HUES64 (cell line): Measurements from ENCODE around the gene ANKRD13B.

Experiments used
- H3K27ac ChIP-seq: 2 replicates; pipeline ENCODE4 v1.7.0; 2013; ENCODE audit warnings: low read depth, low read length, inconsistent platforms
- H3K27me3 ChIP-seq: 2 replicates; pipeline ENCODE4 v1.6.1; 2013; ENCODE audit warnings: mild to moderate bottlenecking, low read length; ENCODE audit not compliant: insufficient read depth
- H3K36me3 ChIP-seq: 2 replicates; pipeline ENCODE4 v1.6.1; 2013; ENCODE audit warnings: mild to moderate bottlenecking, low read length; ENCODE audit not compliant: insufficient read depth
- H3K4me1 ChIP-seq: 2 replicates; pipeline ENCODE4 v1.6.1; 2013; ENCODE audit warnings: mild to moderate bottlenecking, low read length, moderate library complexity; ENCODE audit not compliant: insufficient read depth
- H3K4me3 ChIP-seq: 2 replicates; pipeline ENCODE4 v1.5.1; 2013; ENCODE audit warnings: mild to moderate bottlenecking, low read length, moderate library complexity
- H3K9ac ChIP-seq: 2 replicates; pipeline ENCODE4 v1.6.1; 2013; ENCODE audit warnings: mild to moderate bottlenecking, low read depth, low read length
- H3K9me3 ChIP-seq: 2 replicates; pipeline ENCODE4 v1.6.1; 2013; ENCODE audit warnings: low read depth, low read length; ENCODE audit not compliant: insufficient read depth
- WGBS: fragments of 150-250, 120-280 bp; methylation state at CpG from one replicate; pipeline ENCODE4 v1.1.7; 2013; ENCODE audit warnings: missing lambda C conversion rate; 5-methylcytosine and 5-hydroxymethylcytosine counted together

The ANKRD13B gene

GRCh38 chr17:29577001-29577370, 15.9 kb upstream of the ANKRD13B start:
- 95% methylated on average over 9 of the region's 9 CpGs for WGBS
- Histone ChIP-seq H3K9ac (no peak overlapping the region), H3K4me1 (peaks cover 4% of the 10 kb centered on the region; the same call in 1 of the 2 replicates), H3K4me3 (no peak overlapping the region), H3K27me3 (peaks cover 5% of the 10 kb centered on the region), H3K36me3 (peaks cover 42% of the 10 kb centered on the region), H3K27ac (no peak overlapping the region), H3K9me3 (no peaks in the 10 kb centered on the region)

- Histone ChIP-seq H3K4me1 (peaks cover 4% of the 10 kb centered on the region; the same call in 1 of the 2 replicates), H3K36me3 (peaks cover 48% of the 10 kb centered on the region), H3K27me3 (no peaks in the 10 kb centered on the region), H3K27ac (no peak overlapping the region), H3K9me3 (no peaks in the 10 kb centered on the region), H3K9ac (no peak overlapping the region), H3K4me3 (no peak overlapping the region)
- 95% methylated on average over 22 of the region's 22 CpGs for WGBS
Observed at GRCh38 chr17:29577385-29578211, 15.3 kb upstream of the ANKRD13B start.

- Histone ChIP-seq H3K4me3 (no peak overlapping the region), H3K36me3 (peaks cover 50% of the 10 kb centered on the region), H3K9ac (no peak overlapping the region), H3K4me1 (peaks cover 3% of the 10 kb centered on the region; the same call in 1 of the 2 replicates), H3K27ac (no peak overlapping the region), H3K9me3 (no peaks in the 10 kb centered on the region), H3K27me3 (no peaks in the 10 kb centered on the region)
- WGBS = 95% methylated on average over 14 of the region's 14 CpGs
Observed at GRCh38 chr17:29578626-29579485, 14.1 kb upstream of the ANKRD13B start.

DNA sequence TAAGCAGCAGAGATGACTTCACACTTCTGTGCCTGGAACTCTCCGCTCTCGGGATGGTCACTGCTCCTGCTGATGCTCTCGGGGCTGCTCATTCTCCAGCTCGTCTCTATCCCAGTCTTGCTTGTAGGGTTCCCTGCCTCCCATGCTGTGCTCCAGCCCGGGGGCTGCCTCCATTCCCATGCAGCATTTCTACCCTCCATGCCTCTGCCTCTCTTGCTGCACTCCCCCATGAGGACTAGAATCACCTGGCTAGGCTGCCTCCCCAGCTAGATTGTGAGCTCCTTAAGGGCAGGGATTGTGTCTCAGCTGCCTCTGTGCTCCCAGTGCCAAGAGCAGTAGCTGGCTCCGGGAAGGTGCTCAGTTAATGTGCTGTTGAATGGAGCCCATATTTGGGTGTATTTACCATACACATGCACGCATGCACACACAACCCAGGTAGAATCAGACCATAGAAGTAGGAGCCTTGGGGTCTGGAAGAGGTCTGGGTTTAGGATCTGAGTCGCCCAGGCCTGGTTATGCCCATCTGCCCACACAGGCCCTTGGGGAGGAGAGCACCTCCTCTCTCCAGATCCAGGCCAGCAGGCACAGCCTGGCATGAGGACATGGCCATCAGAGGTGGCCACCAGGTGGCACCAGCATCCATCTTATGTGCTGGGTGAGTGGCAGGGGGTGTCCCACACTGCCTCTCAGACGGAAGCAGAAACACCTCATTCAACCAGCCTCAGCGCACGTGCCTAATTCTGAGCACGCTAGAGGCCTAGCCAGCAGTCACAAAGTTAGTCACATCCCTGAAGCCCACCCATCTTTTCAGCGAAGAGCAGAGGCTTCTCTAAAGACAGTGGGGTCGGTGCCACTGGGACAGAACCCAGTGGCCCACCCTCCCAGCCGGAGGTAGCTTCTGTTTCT, 12.8 kb upstream of the ANKRD13B start:
- H3K27me3 ChIP-seq = no peaks in the 10 kb centered on the region
- H3K9me3 ChIP-seq = no peaks in the 10 kb centered on the region
- no peak overlapping the region for H3K27ac ChIP-seq
- whole genome bisulfite sequencing = 70% methylated on average over 15 of the region's 15 CpGs
- no peak overlapping the region for H3K4me3 ChIP-seq
- H3K4me1 ChIP-seq = peaks cover 15% of the 10 kb centered on the region
- no peak overlapping the region for H3K9ac ChIP-seq
- peaks cover 41% of the 10 kb centered on the region for H3K36me3 ChIP-seq

- Histone ChIP-seq H3K36me3 (peaks cover 30% of the 10 kb centered on the region), H3K4me1 (peaks cover 24% of the 10 kb centered on the region), H3K27ac (no peak overlapping the region), H3K9ac (no peak overlapping the region), H3K27me3 (no peaks in the 10 kb centered on the region), H3K9me3 (no peaks in the 10 kb centered on the region), H3K4me3 (no peak overlapping the region)
- 96% methylated on average over 20 of the region's 20 CpGs for WGBS
Observed at GRCh38 chr17:29581583-29582253, 11.2 kb upstream of the ANKRD13B start.

DNA sequence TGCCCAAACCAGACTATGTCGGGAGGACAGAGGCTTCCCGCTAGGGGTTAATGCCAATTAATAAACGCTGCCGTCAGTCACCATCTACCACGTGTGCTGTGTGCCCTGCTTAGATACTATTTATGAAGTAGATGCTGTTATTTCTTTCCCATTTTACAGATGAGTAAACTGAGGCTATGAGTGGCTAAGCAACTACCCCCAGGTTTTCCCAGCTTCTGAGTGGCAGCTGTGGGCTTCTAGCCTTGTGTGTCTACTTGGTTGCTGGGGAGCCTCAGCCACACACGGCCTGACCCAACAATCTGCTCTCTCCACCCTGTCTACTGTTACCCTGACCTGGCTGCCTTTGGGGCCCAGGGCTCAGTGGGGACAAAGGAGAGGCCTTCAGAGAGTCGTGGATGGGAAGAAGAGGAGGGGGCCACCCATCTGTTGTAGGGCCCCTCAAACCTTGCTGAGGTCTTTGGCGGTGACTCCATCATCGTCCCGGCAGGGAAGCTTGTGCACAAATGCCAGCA, 10.6 kb upstream of the ANKRD13B start:
- Histone ChIP-seq H3K4me1 (peaks cover 24% of the 10 kb centered on the region), H3K9ac (no peak overlapping the region), H3K36me3 (peaks cover 27% of the 10 kb centered on the region), H3K27me3 (no peaks in the 10 kb centered on the region), H3K4me3 (no peak overlapping the region), H3K9me3 (no peaks in the 10 kb centered on the region), H3K27ac (no peak overlapping the region)
- 94% methylated on average over 10 of the region's 10 CpGs for WGBS

DNA sequence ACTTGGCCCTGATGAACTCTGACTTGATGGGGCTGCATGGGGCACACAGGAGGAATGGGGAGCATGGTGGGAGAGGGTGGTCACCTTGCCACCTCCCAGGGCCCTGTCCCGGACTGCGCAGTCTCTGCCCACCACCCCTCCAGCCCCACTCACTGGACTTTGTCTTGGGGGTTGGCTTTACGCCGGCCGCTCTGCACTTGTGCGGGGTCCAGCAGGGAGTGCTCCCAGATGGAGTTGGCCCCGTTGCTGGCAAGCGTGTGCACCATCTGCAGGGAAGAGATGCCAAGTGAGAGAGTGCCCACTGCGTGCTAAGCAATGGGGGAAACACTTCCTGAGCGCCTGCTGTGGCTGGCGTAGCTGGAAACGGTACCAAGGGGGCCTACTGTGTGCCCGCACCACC, 10.2 kb upstream of the ANKRD13B start:
- Histone ChIP-seq H3K4me3 (no peak overlapping the region), H3K4me1 (peaks cover 26% of the 10 kb centered on the region), H3K27me3 (no peaks in the 10 kb centered on the region), H3K27ac (no peak overlapping the region), H3K36me3 (peaks cover 23% of the 10 kb centered on the region), H3K9ac (no peak overlapping the region), H3K9me3 (no peaks in the 10 kb centered on the region)
- WGBS = 96% methylated on average over 13 of the region's 13 CpGs

DNA sequence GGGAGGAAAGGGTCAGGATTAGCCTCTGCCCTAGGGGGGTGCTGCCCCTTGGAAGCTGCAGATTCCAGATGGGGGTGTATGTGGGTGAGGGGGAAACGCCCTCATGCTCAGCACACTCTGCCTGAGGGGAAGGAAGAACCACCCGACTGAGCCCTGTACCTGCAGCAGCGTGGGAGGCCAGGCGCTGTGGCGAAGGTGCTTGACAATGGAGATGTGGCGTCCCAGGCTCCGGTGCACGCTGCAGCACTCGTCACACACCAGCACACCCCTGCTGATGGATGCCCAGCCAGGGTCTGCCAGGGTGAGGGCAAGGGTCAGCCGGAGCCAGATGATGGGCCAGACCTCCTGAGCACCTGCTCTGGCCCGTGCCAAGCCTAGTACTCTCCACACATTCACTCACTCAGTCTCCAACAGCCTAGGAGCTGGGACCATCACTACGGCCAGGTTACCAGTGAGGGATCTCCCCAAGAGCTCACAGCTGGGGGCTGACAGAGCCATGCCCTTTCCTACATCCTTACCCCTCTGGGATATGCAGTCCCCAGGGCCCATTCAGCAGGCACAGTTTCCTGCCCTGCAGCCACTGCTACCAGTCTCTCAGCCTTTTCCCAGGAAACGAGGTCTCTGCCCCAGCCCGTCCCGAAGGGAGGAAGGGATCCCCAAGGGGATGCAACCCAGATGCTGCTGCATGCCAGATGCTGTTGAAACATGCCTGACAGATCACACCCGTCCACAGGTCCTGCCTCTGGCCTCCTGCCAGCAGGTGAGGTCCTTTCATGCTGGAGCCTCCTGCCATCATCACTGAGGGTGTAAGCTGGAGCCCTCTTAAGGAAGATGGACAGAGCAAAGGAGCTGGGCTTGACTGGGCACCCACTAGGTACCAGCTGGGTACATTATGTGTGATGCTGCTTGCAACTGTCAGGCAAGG, 9.3 kb upstream of the ANKRD13B start:
- no peaks in the 10 kb centered on the region for H3K9me3 ChIP-seq
- H3K36me3 ChIP-seq = peaks cover 16% of the 10 kb centered on the region
- H3K27ac ChIP-seq = no peak overlapping the region
- H3K4me3 ChIP-seq = no peak overlapping the region
- peaks cover 32% of the 10 kb centered on the region for H3K4me1 ChIP-seq
- H3K9ac ChIP-seq = no peak overlapping the region
- WGBS = 93% methylated on average over 16 of the region's 16 CpGs
- H3K27me3 ChIP-seq = 0 out of 2 replicates have a peak, but pooled peaks cover 4% of the 10 kb centered on the region

DNA sequence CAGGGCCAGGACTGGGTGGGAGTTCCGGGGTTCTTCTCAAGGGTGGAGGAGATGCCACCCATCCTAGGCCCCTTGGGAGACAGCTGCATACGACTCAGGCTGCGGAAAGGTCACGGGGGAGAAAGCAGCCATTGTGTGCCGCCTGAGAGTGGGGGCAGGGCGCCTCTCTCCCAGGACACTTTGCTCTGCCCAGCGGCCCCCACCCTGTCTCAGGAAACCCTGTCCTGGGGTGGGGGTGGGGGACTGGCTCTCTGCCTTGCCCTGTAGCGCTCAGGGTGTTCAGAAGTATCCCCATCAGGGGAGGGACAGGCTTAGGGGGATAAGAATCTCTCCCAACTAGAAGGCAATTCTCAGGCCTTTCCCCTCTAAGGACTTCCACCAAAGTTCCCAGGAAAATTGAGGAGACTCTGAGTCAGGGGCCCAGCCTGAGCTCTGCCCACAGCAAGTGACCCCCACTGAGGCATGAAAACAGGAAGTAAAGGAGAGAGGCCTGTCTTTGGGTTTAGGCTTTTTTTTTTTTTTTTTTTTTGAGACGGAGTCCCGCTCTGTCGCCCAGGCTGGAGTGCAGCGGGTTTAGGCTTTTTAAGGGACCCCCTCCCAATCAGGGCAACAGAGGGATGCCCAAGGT, 8.4 kb upstream of the ANKRD13B start:
- Histone ChIP-seq H3K36me3 (peaks cover 15% of the 10 kb centered on the region; the same call in 1 of the 2 replicates), H3K9me3 (no peaks in the 10 kb centered on the region), H3K4me1 (peaks cover 32% of the 10 kb centered on the region), H3K4me3 (0 out of 2 replicates have a peak overlapping the region, but pooled peaks have one; percentile 3), H3K9ac (no peak overlapping the region), H3K27me3 (0 out of 2 replicates have a peak, but pooled peaks cover 4% of the 10 kb centered on the region), H3K27ac (peak overlapping the region; percentile 43; the same call in 1 of the 2 replicates)
- 55% methylated on average over 12 of the region's 12 CpGs for WGBS
